PC-9 (cell line): ENCODE measurements around the gene FANCG.

ENCODE experiments used
- CTCF ChIP-seq: fragments of 200-600 bp; sonication (generic); conservative IDR thresholded peaks from 2 replicates; pipeline ENCODE4 v1.6.1; 2017; ENCODE audit warnings: mixed run types, antibody characterized with exemption, mild to moderate bottlenecking, moderate library complexity
- EZH2 ChIP-seq: fragments of 200-600 bp; sonication (generic); IDR thresholded peaks from 2 replicates; pipeline ENCODE4 v1.8.0; 2017; ENCODE audit warnings: antibody characterized with exemption, low read depth

GRCh38 chr9:35048511-35048910 lies 31.2 kb downstream of the FANCG start:
- TF ChIP-seq EZH2 (no peak), CTCF (no peak)
